Astrocyte of the hippocampus (primary cell): ENCODE data around the gene MX2.

ENCODE experiments used
- DNase-seq: peaks from one replicate; pipeline ENCODE4 v3.0.0; 2011; ENCODE audit warnings: low read depth, low spot score

The MX2 gene

GRCh38 chr21:41379901-41380300 lies 18.1 kb downstream of the MX2 start:
- no peak for DNase-seq

- no peak for DNase-seq
Measured at GRCh38 chr21:41381731-41382130, 19.9 kb downstream of the MX2 start.

- no peak for DNase-seq
Measured at GRCh38 chr21:41387042-41387819, 25.4 kb downstream of the MX2 start.

- DNase-seq, result no peak
Measured at GRCh38 chr21:41387824-41388223, 26.0 kb downstream of the MX2 start.

- no peak for DNase-seq
Measured at GRCh38 chr21:41388259-41388658, 26.4 kb downstream of the MX2 start.

GRCh38 chr21:41390043-41390639 lies 28.3 kb downstream of the MX2 start:
- no peak for DNase-seq

GRCh38 chr21:41393876-41394465 lies 32.1 kb downstream of the MX2 start:
- DNase-seq, result no peak

GRCh38 chr21:41396558-41397075 lies 34.8 kb downstream of the MX2 start:
- DNase-seq, result no peak

GRCh38 chr21:41397471-41397891 lies 35.7 kb downstream of the MX2 start:
- DNase-seq, result no peak

GRCh38 chr21:41398251-41398650 lies 36.4 kb downstream of the MX2 start:
- no peak for DNase-seq

- no peak for DNase-seq
Measured at GRCh38 chr21:41398831-41399230, 37.0 kb downstream of the MX2 start.

- no peak for DNase-seq
Measured at GRCh38 chr21:41399246-41399800, 37.5 kb downstream of the MX2 start.

- no peak for DNase-seq
Measured at GRCh38 chr21:41402231-41402630, 40.4 kb downstream of the MX2 start.

GRCh38 chr21:41402796-41403195 lies 41.0 kb downstream of the MX2 start:
- no peak for DNase-seq

GRCh38 chr21:41403331-41403730 lies 41.5 kb downstream of the MX2 start:
- DNase-seq, result no peak

GRCh38 chr21:41403966-41404365 lies 42.1 kb downstream of the MX2 start:
- DNase-seq, result no peak

- DNase-seq, result no peak
Measured at GRCh38 chr21:41405321-41405720, 43.5 kb downstream of the MX2 start.

- DNase-seq, result no peak
Measured at GRCh38 chr21:41406340-41406739, 44.5 kb downstream of the MX2 start.

- DNase-seq, result no peak
Measured at GRCh38 chr21:41407541-41408460, 46.0 kb downstream of the MX2 start.

GRCh38 chr21:41410361-41410760 lies 48.5 kb downstream of the MX2 start:
- peak; percentile 53 for DNase-seq

GRCh38 chr21:41410767-41411448 lies 49.1 kb downstream of the MX2 start:
- no peak for DNase-seq
